GM21515 (cell line): ENCODE results near the gene E2F6.

ENCODE experiments used
- ATAC-seq: cut with Tn5 transposase; IDR thresholded peaks from one replicate; pipeline ENCODE4 v1.9.1; 2021; ENCODE audit not compliant: unreplicated experiment

Gene E2F6, protein sequence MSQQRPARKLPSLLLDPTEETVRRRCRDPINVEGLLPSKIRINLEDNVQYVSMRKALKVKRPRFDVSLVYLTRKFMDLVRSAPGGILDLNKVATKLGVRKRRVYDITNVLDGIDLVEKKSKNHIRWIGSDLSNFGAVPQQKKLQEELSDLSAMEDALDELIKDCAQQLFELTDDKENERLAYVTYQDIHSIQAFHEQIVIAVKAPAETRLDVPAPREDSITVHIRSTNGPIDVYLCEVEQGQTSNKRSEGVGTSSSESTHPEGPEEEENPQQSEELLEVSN

DNA sequence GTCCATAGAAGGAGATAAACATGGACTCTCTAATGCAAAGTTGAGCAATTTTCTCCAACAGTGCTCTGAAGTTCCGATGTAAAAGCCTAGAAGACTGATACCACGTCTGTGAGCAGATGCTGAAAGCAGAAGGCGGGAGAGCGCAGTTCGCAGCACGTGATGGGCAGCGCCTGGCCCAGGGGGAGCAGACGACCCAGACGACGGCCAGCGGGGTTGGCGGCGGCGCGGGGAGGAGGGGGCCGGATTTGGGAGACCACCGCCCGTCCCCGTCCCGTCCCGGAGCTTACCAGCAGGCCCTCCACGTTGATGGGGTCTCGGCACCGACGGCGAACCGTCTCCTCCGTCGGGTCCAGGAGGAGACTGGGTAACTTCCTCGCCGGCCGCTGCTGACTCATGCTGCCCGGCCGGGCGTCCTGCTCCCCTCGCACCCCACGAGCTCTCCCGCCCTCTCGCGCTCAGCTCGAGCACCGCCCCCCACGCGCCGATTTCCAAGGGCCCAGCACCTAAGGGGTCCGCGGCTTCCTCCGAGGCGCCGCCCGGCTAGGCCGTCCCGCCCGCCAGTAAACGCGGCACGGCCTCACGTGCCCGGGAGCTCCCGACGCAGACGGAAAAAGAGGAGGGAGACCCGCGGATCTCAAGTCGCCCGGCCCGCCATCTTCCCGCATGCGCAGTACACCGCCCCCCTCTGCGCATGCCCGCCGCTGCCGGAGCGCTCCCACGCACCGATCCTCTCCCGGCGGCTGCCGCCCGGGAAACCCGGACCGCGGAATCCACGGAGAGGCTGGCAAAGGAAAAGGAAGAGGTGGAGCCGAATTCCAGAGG lies at the start of gene E2F6:
E2F6 (minus strand) TSS at position 677 of the 822 bp plus-strand sequence; CDS start at position 395, 282 bp downstream.
- peak; percentile 71 for ATAC-seq

DNA sequence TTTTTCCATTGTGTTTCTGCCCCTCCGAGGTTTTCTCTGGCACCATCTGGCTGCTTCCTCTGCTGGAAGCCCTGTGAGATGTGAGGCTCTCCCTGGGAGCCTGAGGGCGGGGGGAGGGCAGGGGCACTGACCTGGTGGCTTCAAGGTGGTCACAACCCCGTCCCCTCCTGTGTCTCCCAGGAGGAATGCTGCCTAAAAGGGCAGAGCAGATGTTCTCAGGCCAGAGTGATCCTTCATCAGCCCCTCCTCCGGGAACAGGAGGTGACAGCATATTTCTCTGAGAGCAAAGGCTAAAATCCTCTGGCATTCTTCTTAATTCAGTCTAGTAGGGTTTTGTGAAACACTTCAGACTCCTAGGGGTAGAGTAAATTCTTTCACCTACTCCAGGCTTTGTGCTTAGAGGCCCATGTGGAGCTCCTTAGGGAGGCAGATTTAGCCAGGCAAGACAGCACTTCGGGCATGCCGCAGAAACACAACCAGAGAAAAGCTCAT lies 49.6 kb upstream of the E2F6 start:
- no peak for ATAC-seq

DNA sequence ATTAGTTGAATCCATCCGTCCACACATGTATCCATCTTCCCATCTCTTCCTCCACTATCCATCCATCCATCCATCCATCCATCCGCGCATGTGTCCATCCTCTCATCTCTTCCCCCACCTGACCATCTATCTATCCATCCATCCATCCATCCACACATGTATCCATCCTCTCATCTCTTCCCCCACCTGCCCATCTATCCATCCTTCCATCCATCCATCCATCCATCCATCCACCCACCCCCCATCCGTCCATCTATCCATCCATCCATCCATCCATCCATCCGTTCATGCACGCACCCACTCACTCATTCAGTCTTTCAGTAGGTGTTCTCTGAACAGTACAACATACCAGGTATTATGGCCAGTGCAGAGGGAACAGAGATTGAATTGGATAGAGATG lies 48.9 kb upstream of the E2F6 start:
- no peak for ATAC-seq

DNA sequence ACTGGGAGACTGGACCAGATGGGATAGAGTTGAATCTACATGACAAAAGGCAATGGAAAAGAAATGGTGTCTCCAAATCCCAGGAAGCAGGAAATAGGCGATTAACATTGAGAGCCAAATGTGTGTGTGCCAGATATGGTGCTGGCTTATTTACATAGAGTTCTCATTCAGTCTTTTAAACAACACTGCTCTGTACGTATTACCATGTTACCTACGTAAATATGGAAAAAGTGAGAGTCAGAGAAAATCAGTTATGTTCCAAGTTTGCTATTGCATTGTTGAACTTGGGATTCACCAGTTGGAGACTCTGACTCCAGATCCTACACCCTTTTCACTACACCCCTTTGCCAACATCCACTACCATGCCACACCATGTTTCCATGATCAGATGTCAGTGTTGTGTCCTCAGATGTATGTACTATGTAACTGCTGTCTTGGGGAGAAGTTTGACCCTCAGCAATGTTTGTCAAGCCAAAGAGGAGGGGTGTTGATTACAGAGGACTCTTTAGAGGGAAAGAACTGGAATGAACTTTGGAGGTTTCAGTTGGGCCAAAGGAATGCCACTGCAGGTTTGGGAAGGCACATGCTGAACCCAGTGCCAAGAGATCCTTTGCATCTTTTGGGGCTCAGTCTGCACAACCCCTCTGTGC lies 48.2 kb upstream of the E2F6 start:
- no peak for ATAC-seq

DNA sequence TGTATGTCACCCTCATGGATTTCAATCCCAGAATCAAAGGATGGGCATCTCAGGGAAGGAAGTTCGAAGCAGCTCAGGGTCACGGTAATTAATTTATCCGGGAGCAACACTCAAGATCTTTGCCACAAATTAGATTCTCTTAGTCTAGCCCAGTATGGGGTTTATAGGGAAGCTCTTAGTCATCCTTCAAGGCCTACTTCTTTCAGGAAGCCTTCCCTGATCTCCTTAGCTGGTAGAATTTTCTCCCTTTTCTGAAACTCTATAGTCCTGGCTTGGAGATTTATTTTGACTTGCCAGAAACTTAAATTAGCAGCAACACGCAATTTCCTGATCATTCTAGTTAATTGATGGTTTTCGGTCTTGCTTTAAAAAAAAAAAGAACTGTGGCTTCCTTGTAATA lies 47.4 kb upstream of the E2F6 start:
- no peak for ATAC-seq

DNA sequence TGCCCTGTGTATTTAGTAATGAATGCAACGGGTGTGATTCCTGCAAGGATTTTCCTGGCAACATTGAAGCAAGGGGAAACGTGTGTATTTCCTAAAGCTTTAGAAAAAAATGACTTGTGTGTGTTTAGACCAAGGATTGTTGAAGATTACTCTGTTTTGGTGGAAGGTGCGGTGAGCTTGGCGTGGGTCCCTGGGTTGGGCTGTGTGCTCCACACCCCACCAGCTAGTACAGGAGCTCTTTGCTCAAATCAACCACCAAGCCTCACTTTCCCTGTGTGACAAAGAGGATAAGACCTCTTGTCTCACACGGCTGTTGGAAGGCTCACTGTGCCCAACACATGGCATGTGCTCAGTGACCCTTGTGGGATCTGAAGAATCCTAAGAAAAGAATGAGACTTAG lies 46.5 kb upstream of the E2F6 start:
- no peak for ATAC-seq

DNA sequence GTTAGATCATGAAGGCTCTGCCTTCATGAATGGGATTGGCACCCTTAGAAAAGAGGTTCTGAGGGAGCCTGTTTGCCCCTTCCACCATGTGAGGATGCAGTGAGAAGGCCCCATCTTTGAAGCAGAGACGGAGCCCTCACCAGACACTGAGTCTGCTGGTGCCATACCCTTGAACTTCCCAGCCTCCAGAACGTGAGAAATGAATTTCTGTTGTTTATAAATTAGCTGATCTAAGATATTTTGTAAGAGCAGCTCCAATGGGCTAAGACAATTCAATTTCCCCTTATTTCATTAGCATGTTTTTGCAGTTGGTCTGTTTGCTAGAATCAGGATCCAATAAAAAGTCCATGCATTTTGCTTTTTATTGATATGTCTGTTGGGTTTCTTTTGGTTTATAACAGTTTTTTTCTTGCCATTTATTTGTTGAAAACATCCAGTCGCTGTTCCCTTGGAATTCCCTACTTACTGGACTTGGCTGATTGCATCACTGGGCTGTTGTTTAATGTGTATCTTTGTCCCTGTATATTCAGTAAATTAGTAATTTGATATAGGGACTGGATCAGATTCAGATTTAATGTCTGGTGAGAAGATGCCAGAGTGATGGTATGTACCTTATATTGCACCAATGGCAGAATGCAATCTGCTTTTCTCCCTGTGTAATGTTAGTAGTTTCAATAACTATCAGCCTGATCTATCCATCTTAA lies 43.8 kb upstream of the E2F6 start:
- no peak for ATAC-seq

DNA sequence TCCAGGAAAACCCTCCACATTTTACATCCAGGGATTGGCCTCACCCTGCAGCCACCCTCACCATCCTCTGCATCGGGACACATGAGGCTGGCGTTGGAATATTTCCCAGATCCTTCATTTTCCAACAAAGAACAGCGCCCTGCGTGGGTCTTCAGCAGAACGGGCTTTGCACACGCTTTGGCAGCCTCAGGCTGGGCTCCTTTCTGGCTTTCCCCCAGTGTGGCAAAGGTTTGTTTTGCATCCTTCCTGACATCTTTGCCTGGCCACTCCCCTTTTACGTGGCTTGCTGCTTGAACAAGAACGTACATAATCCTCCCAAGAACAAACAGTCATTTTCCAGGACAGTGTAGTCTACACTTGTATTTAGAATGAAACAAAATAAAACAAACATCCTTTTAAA lies 42.3 kb upstream of the E2F6 start:
- no peak for ATAC-seq

DNA sequence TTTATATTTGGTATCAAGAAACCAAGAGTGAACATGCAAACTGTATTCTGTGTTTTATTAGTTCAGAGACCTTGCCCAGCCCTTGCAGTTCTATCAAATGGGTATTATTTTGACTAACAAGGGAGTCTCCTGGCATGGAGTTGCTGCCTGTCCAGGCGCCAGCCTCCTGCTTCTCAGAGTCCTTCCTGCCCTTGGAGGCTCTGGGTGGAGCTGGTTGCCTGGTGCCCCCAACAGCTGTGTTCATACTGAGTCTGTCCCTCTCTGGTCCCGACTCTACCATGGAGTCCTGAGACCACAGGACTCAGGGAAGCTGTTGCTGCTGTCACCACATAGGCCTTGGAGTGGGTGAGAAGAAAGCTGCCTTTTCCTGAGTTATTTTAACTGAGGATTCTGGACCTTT lies 41.6 kb upstream of the E2F6 start:
- ATAC-seq, result no peak

DNA sequence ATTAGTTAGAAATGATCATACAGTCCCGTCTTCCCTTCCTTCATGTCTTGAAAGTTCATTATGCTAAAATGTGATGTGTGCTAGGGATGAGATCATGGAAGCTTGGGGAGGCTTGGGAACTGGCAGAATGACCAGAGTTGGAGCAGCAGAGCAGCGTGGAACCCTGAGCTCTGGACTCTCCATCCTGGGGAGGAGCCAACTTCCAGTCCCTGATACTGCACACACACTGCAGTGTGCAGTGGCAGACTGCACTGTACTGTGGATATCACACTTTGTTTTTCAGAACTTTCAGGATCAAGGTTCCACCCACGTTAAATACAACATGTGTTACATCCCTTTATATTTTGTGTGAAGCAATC lies 40.6 kb upstream of the E2F6 start:
- ATAC-seq, result no peak

DNA sequence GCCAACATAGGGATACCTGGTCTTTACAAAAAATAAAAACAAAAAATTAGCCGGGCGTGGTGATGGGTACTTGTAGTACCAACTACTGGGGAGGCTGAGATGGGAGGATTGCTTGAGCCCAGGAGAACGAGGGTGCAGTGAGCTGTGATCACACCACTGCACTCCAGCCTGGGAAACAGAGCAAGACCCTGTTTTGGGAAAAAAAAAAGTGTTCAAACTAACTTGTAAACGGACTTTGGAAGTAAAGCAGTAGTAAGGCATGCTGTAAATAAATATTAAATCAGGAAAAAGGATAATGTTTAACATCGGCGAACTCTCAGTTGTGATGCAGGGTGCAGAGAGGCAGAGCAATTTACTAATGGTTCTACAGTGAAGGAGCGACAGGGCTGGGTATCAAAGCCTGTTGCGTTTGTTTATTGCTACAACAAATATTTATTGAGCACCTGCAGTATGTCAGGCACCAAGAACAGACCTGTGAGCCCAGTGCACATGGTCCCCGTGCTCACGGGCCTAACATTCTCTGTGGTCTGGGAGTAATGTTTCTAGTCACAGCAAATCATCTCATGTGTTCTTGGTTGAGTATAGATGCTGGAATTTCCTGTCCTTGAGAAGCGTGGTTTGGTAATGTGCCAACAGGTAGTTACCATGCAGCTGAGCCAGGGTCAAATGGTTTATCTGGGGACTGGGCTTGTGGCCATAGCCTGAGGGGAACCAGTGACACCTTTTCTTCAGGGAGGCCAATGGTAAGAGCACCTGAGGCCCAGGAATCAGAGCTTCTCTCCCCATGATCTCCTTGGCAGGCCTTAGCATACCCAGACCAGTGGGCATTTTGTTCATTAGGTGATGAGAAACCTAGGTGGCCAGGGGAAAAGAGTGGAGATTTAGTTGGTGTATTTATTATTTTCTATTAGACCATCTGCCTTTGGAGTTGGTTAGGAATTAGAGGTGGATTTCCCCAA lies 40.0 kb upstream of the E2F6 start:
- ATAC-seq, result peak; percentile 69

DNA sequence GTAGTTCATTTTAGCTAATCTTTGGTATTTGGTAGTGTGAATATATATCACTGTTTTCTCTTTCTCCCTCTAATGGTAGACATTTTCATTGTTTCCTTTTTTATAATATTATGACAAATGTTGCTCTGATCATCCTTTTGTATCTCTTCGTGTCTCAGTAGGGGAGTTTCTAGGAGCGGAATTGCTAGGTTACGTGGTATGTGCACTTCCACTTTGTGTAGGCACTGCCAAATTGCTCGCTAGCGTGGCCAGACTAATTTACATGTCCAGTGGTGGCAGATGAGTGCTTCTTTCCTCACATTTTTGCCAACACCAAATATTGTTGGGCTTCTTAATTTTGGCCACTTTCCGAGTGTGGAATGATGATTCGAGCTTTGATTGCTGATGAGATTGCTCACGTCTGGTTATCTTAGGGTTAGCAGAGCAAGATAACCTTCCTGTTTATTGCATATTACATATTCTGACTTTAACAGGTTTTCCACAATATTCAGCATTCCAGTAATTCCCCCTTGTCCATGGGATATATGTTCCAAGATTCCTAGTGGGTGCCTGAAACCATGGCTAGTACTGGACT lies 37.5 kb upstream of the E2F6 start:
- no peak for ATAC-seq

DNA sequence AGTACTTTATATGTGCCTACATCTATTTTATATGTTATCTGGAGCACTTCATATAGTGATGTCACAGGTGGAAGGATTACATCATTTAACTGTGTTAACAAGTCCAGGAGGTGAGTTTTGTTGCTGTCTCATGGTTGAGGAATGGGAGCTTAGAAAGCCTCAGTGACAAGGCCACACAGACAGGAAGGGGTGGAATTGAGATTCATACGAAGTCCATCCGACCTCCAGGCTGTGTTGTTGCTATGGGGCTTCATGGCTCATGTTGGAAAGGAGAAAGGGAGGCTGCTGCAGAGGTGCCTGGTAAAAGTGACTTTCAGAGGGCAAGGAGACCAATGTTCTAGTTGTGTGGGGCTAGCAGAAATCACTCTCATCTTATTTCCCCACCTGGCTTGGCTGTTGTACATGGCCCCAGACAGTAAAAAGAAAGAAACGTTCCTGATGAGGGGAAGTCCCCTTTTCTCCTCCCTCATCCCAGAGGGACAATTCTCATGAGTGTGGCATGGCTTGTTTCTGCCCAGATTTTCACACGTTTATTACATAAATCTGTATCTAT lies 36.9 kb upstream of the E2F6 start:
- no peak for ATAC-seq

DNA sequence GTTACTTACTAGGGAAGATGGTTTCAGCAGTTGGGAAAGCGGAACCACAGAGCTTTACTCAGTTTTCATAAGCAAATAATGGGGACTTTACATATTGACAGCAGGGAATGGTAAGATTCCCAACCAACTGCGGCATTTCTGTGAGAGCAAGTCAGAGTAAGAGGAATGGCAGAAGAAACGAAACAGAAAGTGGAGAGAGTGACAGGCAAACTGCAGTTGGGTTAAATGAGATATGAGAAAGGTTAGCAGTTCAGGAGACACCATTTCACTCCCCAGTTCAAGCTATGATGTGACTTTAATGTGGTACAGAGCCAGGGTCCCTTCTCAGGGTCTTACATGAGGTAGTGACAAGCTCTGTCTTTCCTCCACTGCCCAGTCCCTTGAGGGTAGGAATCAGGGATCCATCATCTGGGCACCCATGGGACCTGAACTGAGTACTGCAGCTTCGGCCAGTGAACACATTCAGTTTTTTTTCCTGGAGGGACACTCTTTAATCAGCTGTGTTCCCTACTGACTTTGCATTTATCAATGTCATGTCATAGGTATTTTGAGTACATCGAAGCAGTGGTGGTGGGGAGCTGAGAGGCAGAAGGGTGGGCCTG lies 34.8 kb upstream of the E2F6 start:
- no peak for ATAC-seq

DNA sequence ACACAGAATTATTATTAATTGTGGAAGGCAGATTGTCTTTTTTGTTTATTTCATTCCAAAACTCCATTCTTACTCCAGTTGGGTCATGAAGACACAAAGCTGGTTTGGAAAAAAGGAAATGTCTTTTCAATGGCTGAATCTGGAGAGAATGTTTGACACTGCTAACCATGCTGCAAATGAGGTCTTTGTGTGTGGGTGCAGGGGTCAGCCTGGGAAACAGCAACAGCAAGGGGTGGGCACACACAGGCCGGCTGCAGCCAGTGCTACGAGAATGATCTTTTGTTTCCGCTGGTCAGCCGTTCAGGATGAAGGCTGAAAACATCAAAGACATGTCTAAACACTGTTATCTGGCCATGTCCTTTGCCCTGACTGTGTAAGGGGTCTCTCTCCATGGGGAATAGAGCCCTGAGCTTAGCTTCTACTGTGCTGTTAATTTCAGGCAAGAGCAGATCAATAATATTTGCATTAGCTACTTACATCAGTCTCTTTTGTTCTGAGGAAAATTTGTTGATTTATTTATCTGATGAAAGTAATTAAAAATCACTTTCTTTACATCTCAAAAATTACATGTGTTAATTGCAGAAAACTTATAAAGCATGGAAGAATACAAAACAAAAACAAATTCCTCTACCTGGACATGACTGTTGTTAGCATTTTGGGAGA lies 33.3 kb upstream of the E2F6 start:
- no peak for ATAC-seq

DNA sequence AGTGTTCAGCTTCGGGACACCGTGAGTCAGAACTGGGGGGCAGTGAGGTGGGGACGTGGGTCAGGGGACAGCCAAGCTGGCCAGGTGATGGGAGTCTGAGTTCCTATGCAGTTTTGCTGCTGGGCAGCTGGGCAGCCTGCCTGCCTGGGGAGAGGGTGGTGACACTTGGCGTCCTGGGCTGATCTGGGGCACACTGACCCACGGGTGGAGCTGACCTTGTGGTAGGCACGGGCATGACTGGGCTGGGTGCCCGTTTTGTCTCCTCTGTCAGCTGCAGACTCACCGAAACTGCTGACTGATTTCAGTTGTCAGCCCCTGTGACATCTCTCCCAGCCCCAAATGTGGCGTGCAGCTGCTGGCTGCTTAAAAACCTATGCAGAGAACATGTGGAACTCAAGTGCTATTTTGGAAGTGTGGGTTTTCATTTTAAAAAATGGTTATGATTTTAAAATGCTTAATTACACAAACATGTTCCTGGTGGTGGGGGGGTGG lies 32.6 kb upstream of the E2F6 start:
- ATAC-seq, result peak; percentile 91

DNA sequence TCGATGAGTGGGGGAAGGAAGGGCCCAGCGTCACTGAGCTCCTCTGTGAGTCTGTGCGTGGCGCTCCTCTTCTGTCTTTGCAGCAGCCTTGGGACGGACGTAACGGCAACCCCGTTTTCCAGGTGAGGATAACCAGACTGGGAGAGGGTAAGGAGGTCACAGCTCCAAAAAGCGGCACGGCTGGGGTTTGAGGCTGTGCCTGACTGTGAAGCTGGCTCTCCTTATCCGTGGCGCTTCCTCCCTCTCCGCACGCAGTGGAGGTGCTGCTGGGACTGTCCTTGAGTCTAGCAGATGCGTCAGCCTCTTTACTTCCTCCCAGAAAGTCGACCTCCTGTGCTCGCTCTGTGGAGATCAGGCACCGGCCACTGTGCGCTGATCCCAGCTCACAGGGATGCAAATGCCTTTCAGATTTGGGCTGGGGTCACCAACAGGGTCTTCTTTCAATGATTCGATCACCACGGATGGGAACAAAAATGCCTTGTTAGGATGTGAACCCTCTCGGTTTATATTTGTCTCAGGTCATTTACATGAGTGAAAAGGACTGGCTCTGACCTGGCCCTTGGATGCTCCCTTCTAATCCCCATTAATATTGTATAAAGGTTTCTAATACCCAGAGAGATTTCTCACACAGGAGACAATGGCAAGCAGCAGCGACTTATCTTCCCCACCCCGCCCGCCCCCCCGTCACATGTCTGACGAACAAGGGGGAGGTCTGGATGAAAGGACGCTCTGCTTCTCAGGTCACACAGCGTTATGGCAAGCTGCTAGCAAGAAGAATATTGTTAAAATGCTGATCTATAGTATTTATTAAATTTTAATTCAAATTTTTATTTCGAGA lies 30.1 kb upstream of the E2F6 start:
- no peak for ATAC-seq

DNA sequence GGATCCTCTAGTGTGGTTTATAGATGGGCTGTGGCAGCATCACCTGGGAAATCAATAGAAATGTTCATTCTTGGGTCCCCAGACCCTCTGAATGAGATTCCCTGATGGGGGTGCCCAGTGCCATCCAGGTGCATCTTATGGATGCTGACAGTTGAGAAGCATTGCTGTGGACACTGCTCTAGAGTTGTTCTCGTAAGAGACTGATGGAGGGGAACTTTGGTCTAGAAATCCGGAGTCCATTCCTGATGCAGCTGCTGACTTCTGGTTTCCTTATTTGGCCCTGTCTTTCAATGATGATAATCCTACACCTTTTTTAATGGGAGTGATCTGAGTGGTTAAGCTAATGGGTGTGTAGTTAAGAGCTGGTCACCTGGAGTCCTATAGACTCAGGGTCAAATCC lies 28.3 kb upstream of the E2F6 start:
- ATAC-seq, result no peak
